LNCaP clone FGC (cell line): ENCODE measurements around the gene PDE2A.

ENCODE experiments used
- DNase-seq: peaks from one replicate; pipeline ENCODE4 v3.0.0-alpha.2; 2011; ENCODE audit warnings: low read depth
- H3K4me3 ChIP-seq: 2 replicates; pipeline ENCODE4 v1.5.1; 2011; ENCODE audit warnings: mild to moderate bottlenecking, low read depth, low read length, control low read depth
- TF ChIP-seq, protein P1 (sequence below): IDR thresholded peaks from 2 replicates; pipeline ENCODE4 v1.5.1; 2012; ENCODE audit warnings: mild to moderate bottlenecking; ENCODE audit not compliant: control insufficient read depth, insufficient read depth; ENCODE audit errors: extremely low read depth

The PDE2A gene

DNA sequence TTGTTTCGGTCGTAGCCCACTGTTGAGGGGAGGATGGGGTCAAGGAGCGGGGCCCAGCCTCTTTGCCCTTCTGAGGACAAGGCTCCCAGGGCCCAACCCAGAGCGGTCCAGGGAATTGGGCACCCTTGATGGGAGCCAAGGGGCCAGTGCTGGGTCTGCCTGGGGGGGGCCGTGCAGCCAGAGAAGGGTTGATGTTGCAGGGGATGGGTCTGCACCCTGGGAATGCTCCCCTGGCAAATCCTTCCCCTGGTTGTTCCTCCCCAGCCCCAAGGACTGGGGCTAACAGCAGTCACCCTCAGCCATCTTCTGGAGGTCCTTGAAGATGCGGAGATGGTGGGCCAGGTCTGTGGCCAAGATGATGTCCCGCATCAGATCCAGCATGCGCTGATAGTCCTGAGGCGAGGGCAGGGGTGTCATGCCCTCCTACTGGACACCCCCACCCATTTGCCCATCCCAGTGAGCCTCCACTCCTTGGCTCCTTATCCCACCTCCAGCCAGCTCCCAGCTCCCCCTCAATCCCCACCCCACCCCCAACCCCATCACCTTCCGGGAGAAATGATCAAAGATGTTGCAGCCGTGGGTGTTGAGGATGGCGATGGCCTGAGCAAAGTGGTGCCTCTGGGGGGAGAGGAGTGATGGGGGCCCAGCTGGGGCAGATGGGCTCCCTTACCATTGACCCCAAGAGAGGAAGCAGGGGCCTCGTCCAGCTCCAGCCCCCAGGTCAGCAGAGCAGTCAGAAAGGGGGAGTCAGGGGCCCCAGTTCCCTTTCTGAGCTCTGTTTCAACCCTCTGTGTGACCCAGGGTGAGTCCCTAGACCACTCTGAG, 95.0 kb downstream of the PDE2A start:
- no peak for DNase-seq
- no peak overlapping the region for H3K4me3 ChIP-seq
- TF ChIP-seq, protein P1, sequence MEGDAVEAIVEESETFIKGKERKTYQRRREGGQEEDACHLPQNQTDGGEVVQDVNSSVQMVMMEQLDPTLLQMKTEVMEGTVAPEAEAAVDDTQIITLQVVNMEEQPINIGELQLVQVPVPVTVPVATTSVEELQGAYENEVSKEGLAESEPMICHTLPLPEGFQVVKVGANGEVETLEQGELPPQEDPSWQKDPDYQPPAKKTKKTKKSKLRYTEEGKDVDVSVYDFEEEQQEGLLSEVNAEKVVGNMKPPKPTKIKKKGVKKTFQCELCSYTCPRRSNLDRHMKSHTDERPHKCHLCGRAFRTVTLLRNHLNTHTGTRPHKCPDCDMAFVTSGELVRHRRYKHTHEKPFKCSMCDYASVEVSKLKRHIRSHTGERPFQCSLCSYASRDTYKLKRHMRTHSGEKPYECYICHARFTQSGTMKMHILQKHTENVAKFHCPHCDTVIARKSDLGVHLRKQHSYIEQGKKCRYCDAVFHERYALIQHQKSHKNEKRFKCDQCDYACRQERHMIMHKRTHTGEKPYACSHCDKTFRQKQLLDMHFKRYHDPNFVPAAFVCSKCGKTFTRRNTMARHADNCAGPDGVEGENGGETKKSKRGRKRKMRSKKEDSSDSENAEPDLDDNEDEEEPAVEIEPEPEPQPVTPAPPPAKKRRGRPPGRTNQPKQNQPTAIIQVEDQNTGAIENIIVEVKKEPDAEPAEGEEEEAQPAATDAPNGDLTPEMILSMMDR = no peak

DNA sequence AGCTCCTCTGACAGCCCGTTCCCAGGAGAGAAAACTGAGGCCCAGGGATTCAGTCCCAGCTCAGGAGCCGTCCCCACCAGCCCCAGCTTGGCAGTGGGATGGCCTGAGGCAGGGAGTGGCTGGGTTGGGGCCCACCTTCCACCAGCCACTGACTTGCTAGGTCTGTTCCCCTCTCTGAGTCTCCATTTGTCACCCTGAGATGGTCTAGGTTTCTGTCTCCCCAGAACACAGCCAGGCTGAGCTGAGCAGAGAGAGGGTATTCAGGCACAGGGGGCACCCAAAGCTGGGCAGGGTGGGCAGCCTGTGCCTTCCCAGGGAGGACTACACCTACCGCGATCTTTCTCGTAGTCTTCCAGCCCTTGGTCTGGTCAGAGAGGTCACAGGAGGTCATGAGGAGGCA, 95.7 kb downstream of the PDE2A start:
- no peak overlapping the region for H3K4me3 ChIP-seq
- no peak for DNase-seq
- TF ChIP-seq, protein P1 = no peak

DNA sequence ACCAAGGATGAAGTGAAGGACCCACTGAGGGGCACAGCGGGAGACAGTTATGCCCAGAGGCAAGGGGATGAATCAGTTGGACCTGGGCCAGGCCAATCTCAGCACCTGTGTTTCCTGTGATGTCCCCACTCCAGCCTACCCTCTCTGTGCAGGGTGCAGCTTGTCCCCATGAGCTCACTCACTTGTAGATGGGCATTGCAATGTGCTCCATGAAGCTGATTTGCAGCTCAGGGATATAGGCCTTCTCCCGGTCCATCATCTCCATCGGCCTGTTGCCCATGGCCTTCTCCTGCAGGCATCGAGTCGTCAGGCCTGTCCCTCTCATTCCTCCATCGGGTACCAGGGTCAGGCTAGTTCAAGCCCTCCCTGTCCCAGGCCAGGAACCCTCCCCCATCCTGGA, 96.2 kb downstream of the PDE2A start:
- TF ChIP-seq, protein P1 = no peak
- H3K4me3 ChIP-seq = no peak overlapping the region
- DNase-seq = no peak

DNA sequence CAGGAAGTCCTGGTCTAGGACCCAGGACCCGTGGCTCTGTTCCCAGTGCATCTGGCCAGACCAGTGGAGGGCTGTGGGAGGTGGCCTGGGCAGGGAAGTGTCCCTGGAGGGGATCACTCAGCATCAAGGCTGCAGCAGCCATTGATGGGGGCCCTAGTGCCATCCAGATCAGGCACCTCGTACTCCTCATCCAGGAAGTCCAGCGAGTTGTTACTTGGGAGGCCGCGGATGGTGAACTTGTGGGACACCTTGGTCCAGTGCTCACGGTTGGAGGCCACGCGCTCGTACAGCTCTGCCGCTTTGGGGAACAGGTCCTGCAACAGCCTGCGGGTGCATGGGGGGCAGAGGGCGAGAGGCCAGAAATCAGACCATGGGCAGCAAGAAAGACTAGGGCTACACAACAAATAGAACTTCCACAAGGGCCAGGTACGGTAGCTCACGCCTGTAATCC, 96.9 kb downstream of the PDE2A start:
- no peak for DNase-seq
- no peak overlapping the region for H3K4me3 ChIP-seq
- TF ChIP-seq, protein P1 = no peak

DNA sequence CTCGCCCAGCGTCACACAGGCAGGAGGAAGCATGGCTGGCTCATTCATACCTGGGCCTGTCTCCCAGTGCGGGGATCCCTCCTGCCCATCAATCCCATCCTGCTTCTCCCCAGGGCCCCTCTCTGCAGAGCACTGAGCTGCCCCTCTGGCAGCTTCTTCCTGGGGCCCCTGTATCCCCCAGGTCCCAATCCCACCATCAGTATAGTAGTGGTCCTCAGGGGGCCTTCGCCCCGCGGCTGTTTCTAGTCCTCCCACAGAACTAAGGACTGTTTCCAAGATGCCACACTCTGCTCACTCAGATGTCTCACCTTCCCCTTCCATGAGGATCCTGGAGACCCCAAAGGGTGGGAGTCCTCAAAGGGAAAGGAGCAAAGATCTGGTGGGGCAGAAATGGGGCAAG, 97.6 kb downstream of the PDE2A start:
- H3K4me3 ChIP-seq = no peak overlapping the region
- TF ChIP-seq, protein P1 = no peak
- DNase-seq = no peak

DNA sequence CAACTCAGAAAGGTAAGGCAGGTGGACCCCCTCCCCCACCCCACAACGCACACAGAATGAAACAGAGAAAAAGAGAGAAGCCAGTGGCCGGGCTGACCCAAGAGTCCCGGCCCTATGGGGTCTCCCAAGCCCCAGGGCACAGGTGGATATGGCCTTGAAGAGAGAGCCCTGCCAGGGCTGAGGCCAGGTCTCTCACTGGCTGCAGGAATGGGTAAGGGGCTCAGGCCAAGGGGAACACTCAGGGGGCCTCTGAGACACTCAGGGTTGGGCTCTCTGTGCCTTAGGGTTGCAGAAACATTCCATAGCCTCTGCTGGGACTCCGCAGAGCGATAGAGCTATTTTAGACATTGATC, 98.0 kb downstream of the PDE2A start:
- no peak overlapping the region for H3K4me3 ChIP-seq
- TF ChIP-seq, protein P1 = no peak
- no peak for DNase-seq

DNA sequence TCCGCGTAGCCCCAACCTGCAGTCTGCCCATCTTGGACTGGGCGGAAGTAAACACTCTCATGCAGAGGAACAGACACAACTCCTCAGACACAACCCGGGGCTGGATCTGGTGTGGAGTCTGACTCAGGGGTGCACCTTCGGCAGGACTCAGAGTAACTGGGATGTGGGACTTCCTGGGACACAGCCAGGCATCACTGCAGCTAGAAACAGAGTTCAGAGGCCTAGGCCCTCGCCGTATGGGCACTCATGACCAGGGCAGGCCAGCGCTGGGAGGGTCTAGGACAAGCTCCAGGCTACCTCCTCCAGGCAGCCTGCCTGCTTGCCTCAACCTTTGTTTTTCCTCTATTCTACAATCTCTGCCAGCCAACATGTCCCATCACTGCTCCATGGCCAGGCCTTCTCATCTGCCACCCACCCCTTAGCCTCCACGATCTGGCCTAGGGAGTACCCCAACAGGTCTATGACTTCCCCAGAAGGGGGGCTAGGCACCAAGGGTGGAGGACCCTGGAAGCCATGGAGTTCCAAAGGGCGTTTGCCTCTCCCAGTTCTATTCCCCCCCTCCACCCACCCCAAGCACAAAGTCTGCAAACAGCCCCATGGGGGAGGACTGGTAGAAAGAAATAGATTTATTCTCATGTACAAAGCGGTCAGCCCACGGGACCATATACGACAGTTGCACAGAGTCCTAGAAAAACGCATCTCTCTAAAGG, 98.5 kb downstream of the PDE2A start:
- TF ChIP-seq, protein P1 = no peak
- H3K4me3 ChIP-seq = no peak overlapping the region
- DNase-seq = no peak
